Endothelial cell (in vitro differentiated cells): ENCODE results near the gene DNAJC11. TPM values are rescaled to one million over a fixed set of nuclear protein-coding genes. Genes with fewer than 3 reads are reported as not detected.
"Not testable (repeated sequence)": the region's sequence is repeated elsewhere in the genome, so short reads cannot be mapped to it uniquely, and the experiment has no call there.

Experiments used
- DNase-seq: peaks from one replicate; pipeline ENCODE4 v3.0.0; 2021; ENCODE audit warnings: low spot score
- H3K27ac Mint-ChIP-seq: one replicate; pipeline ENCODE4 v1.8.0; 2021; ENCODE audit warnings: mixed read lengths, inconsistent platforms; ENCODE audit not compliant: unreplicated experiment
- H3K27me3 Mint-ChIP-seq: one replicate; pipeline ENCODE4 v1.8.0; 2021; ENCODE audit warnings: mild to moderate bottlenecking, moderate library complexity, mixed read lengths, inconsistent platforms; ENCODE audit not compliant: unreplicated experiment
- H3K36me3 Mint-ChIP-seq: one replicate; pipeline ENCODE4 v1.8.0; 2021; ENCODE audit warnings: mild to moderate bottlenecking, low read depth, mixed read lengths, inconsistent platforms; ENCODE audit not compliant: unreplicated experiment
- H3K4me1 Mint-ChIP-seq: one replicate; pipeline ENCODE4 v1.8.0; 2021; ENCODE audit warnings: mild to moderate bottlenecking, mixed read lengths, inconsistent platforms; ENCODE audit not compliant: unreplicated experiment
- H3K4me3 Mint-ChIP-seq: one replicate; pipeline ENCODE4 v1.8.0; 2021; ENCODE audit warnings: mild to moderate bottlenecking, mixed read lengths, inconsistent platforms; ENCODE audit not compliant: unreplicated experiment
- H3K9me3 Mint-ChIP-seq: one replicate; pipeline ENCODE4 v1.8.0; 2021; ENCODE audit warnings: mixed read lengths, inconsistent platforms; ENCODE audit not compliant: unreplicated experiment
- CTCF ChIP-seq: fragments of 200-600 bp; sonication (generic); IDR thresholded peaks from one replicate; pipeline ENCODE4 v1.5.0; 2021; ENCODE audit warnings: antibody characterized with exemption; ENCODE audit not compliant: unreplicated experiment
- total RNA-seq: library from RNA; stranded (reverse); fragmentation: NEBNext Ultra II Directional; extraction: Animal tissue kit (Norgen Biotek cat#: 25700); gene quantifications from one replicate; pipeline ENCODE4 v1.2.1, GENCODE V29; 2021; ENCODE audit not compliant: unreplicated experiment

The DNAJC11 gene
- total RNA-seq, 1 donor from 2014 or later = 57.0 TPM

DNA sequence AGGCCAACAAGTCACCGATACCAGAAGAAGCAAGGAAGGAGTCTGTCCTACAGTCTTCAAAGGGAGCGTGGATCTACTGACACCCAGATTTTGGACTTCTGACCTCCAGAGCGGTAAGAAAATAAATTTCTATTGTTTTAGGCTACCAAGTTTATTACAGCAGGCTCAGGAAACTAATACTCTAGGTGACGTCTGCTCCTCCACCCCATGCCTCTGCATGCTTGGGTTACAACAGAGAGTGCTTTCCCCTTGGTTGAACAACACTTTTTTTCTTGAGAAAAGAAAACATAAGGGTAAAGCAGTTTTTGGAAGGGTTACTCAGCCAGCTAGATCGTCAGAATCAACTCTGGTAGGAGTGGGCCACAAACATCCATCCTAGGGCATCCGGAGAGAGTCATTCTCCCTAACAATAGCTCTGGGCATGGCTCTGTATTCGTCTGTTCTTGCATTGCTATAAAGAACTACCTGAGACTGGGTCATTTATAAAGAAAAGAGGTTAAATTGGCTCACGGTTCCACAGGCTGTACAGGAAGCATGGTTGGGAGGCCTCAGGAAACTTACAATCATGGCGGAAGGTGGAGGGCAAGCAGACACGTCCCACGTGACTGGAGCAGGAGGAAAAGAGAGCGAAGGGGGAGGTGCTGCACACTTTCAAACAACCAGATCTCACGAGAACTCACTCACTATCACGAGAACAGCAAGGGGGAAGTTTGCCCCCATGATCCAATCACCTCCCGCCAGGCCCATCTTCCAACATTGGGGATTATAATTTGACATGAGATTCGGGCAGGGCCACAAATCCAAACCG lies 22.2 kb upstream of the DNAJC11 start:
- Mint-ChIP-seq H3K36me3 (peaks cover 4% of the 10 kb centered on the region), H3K4me3 (no peak overlapping the region), H3K27me3 (peaks cover 4% of the 10 kb centered on the region), H3K4me1 (peaks cover 6% of the 10 kb centered on the region), H3K27ac (no peak overlapping the region), H3K9me3 (no peaks in the 10 kb centered on the region)
- TF ChIP-seq CTCF = no peak
- no peak for DNase-seq

GRCh38 chr1:6711174-6711573 lies 9.6 kb upstream of the DNAJC11 start:
- Mint-ChIP-seq H3K36me3 (peaks cover under 1% of the 10 kb centered on the region), H3K27ac (no peak overlapping the region), H3K4me3 (no peak overlapping the region), H3K9me3 (no peaks in the 10 kb centered on the region), H3K4me1 (no peaks in the 10 kb centered on the region), H3K27me3 (peaks cover 7% of the 10 kb centered on the region)
- DNase-seq = no peak
- no peak for TF ChIP-seq CTCF

GRCh38 chr1:6704746-6705145 lies 3.1 kb upstream of the DNAJC11 start:
- peaks cover 7% of the 10 kb centered on the region for H3K4me1 Mint-ChIP-seq
- H3K27me3 Mint-ChIP-seq = peaks cover 8% of the 10 kb centered on the region
- no peaks in the 10 kb centered on the region for H3K36me3 Mint-ChIP-seq
- H3K27ac Mint-ChIP-seq = no peak overlapping the region
- no peaks in the 10 kb centered on the region for H3K9me3 Mint-ChIP-seq
- H3K4me3 Mint-ChIP-seq = no peak overlapping the region
- no peak for TF ChIP-seq CTCF
- DNase-seq = no peak

GRCh38 chr1:6703016-6703415 lies 1.4 kb upstream of the DNAJC11 start:
- DNase-seq = no peak
- H3K36me3 Mint-ChIP-seq = no peaks in the 10 kb centered on the region
- no peak for TF ChIP-seq CTCF
- H3K27ac Mint-ChIP-seq = no peak overlapping the region
- peaks cover 7% of the 10 kb centered on the region for H3K27me3 Mint-ChIP-seq
- H3K9me3 Mint-ChIP-seq = no peaks in the 10 kb centered on the region
- peak overlapping the region; percentile 89 for H3K4me3 Mint-ChIP-seq
- H3K4me1 Mint-ChIP-seq = peaks cover 7% of the 10 kb centered on the region

GRCh38 chr1:6700853-6701436 lies 671 bp downstream of the DNAJC11 start:
- Mint-ChIP-seq H3K27ac (peak overlapping the region; percentile 88), H3K36me3 (no peaks in the 10 kb centered on the region), H3K27me3 (peaks cover 4% of the 10 kb centered on the region), H3K9me3 (no peaks in the 10 kb centered on the region), H3K4me3 (peak overlapping the region; percentile 97), H3K4me1 (peaks cover 7% of the 10 kb centered on the region)
- TF ChIP-seq CTCF = no peak
- no peak for DNase-seq

GRCh38 chr1:6699915-6700314 lies 1.7 kb downstream of the DNAJC11 start:
- H3K4me1 Mint-ChIP-seq, H3K36me3 Mint-ChIP-seq, H3K27me3 Mint-ChIP-seq, H3K9me3 Mint-ChIP-seq, DNase-seq, H3K27ac Mint-ChIP-seq: not testable (repeated sequence)
- H3K4me3 Mint-ChIP-seq = peak overlapping the region; percentile 97
